ENCODE results near the gene FTL. TPM values are rescaled to one million over a fixed set of nuclear protein-coding genes. Genes with fewer than 3 reads are reported as not detected.

The FTL gene
- total and polyA plus RNA-seq, 4 donors, result 2,528 to 16,395 (median 12,201) TPM

DNA sequence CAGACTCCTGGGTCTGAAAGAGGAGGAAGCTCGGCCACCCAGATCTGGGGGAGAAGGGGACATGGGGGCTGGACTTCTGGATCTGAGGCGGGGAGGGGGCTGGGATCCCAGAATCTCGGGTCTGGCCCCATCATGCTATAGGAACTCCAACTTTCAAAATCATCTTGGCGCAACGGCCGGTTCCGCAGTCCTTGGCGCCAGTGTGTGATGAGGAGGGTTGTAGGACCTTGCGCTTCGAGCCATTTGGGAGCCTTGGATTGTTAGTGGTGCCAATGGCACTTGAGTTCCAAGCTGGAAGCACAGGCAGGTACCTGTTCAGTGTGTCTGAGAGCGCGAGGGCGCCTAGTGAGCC, 28.9 kb downstream of the FTL start:
- no peak for DNase-seq (ENCODE audit: low spot score)
- Histone ChIP-seq H3K9ac (ENCODE audit: low read depth in 1 of 2, low read length in 2 of 2) (peak overlapping the region; percentile 45 to 55), H3K27ac (ENCODE audit: low read depth in 1 of 2, low read length in 2 of 2) (peak overlapping the region; percentile 89 to 99), H3K27me3 (ENCODE audit: control insufficient read depth in 4 of 4, insufficient read depth in 4 of 4, low read length in 3 of 4) (no peaks in the 10 kb centered on the region), H3K9me3 (ENCODE audit: control insufficient read depth in 4 of 4, low read length in 3 of 4) (no peaks in the 10 kb centered on the region), H3K36me3 (ENCODE audit: control insufficient read depth in 4 of 4, insufficient read depth in 3 of 4, low read depth in 1 of 4, low read length in 3 of 4) (no peaks in the 10 kb centered on the region), H3K4me1 (ENCODE audit: control insufficient read depth in 4 of 4, insufficient read depth in 4 of 4, low read length in 3 of 4) (peaks cover 12 to 28% (median 17%) of the 10 kb centered on the region in 4 donors), H3K4me3 (ENCODE audit: low read depth in 1 of 3, low read length in 3 of 3) (peak overlapping the region; percentile 59 to 80 (median 61))
- TF ChIP-seq JUND (IDR thresholded peaks at IDR 0.05) (no peak), NR2F2 (IDR thresholded peaks at IDR 0.05) (no peak), HNF4A (conservative IDR thresholded peaks at IDR 0.05) (no peak), RXRA (IDR thresholded peaks at IDR 0.05) (no peak), FOXA1 (IDR thresholded peaks at IDR 0.05) (no peak), GABPA (IDR thresholded peaks at IDR 0.05 in 1 of 2, conservative IDR thresholded peaks at IDR 0.05 in 1 of 2) (no peak), EGR1 (IDR thresholded peaks at IDR 0.05; ENCODE audit: low read depth in 2 of 2) (no peak), RAD21 (IDR thresholded peaks at IDR 0.05) (no peak)
- TF ChIP-seq, protein P1, sequence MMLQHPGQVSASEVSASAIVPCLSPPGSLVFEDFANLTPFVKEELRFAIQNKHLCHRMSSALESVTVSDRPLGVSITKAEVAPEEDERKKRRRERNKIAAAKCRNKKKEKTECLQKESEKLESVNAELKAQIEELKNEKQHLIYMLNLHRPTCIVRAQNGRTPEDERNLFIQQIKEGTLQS (IDR thresholded peaks at IDR 0.05), result no peak
- TF ChIP-seq, protein P2, sequence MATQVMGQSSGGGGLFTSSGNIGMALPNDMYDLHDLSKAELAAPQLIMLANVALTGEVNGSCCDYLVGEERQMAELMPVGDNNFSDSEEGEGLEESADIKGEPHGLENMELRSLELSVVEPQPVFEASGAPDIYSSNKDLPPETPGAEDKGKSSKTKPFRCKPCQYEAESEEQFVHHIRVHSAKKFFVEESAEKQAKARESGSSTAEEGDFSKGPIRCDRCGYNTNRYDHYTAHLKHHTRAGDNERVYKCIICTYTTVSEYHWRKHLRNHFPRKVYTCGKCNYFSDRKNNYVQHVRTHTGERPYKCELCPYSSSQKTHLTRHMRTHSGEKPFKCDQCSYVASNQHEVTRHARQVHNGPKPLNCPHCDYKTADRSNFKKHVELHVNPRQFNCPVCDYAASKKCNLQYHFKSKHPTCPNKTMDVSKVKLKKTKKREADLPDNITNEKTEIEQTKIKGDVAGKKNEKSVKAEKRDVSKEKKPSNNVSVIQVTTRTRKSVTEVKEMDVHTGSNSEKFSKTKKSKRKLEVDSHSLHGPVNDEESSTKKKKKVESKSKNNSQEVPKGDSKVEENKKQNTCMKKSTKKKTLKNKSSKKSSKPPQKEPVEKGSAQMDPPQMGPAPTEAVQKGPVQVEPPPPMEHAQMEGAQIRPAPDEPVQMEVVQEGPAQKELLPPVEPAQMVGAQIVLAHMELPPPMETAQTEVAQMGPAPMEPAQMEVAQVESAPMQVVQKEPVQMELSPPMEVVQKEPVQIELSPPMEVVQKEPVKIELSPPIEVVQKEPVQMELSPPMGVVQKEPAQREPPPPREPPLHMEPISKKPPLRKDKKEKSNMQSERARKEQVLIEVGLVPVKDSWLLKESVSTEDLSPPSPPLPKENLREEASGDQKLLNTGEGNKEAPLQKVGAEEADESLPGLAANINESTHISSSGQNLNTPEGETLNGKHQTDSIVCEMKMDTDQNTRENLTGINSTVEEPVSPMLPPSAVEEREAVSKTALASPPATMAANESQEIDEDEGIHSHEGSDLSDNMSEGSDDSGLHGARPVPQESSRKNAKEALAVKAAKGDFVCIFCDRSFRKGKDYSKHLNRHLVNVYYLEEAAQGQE (IDR thresholded peaks at IDR 0.05), result no peak
- TF ChIP-seq, protein P3, sequence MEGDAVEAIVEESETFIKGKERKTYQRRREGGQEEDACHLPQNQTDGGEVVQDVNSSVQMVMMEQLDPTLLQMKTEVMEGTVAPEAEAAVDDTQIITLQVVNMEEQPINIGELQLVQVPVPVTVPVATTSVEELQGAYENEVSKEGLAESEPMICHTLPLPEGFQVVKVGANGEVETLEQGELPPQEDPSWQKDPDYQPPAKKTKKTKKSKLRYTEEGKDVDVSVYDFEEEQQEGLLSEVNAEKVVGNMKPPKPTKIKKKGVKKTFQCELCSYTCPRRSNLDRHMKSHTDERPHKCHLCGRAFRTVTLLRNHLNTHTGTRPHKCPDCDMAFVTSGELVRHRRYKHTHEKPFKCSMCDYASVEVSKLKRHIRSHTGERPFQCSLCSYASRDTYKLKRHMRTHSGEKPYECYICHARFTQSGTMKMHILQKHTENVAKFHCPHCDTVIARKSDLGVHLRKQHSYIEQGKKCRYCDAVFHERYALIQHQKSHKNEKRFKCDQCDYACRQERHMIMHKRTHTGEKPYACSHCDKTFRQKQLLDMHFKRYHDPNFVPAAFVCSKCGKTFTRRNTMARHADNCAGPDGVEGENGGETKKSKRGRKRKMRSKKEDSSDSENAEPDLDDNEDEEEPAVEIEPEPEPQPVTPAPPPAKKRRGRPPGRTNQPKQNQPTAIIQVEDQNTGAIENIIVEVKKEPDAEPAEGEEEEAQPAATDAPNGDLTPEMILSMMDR (IDR thresholded peaks at IDR 0.05; ENCODE audit: low read depth, low read length, missing input control), result no peak
- WGBS, result 2% methylated on average over 13 of the region's 13 CpGs

DNA sequence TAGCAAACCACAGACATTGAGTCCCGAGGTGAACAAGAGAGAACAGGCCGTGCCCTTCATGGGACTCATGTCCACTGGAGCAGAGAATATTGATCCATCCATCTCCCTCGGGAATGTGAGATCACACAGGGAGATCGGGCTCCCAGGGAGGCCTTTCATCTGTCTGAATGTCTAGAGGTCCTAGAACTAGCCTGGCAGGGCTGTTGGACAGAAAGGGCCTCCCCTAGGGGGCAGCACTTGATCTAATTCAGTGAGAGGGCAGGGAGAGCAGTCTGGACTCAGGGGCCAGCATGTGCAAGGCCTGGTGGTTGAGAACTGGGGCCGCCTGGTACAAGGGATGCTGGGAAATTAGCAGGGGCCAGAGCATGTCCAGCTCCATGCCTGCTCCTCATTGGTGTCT, 32.9 kb downstream of the FTL start:
- Histone ChIP-seq H3K4me3 (ENCODE audit: low read depth in 1 of 3, low read length in 3 of 3) (no peak overlapping the region), H3K36me3 (ENCODE audit: control insufficient read depth in 4 of 4, insufficient read depth in 3 of 4, low read depth in 1 of 4, low read length in 3 of 4) (peaks cover 0 to 3% (median 2%) of the 10 kb centered on the region in 4 donors), H3K4me1 (ENCODE audit: control insufficient read depth in 4 of 4, insufficient read depth in 4 of 4, low read length in 3 of 4) (peaks cover 2 to 13% (median 7%) of the 10 kb centered on the region in 4 donors), H3K27me3 (ENCODE audit: control insufficient read depth in 4 of 4, insufficient read depth in 4 of 4, low read length in 3 of 4) (no peaks in the 10 kb centered on the region), H3K27ac (ENCODE audit: low read depth in 1 of 2, low read length in 2 of 2) (no peak overlapping the region), H3K9me3 (ENCODE audit: control insufficient read depth in 4 of 4, low read length in 3 of 4) (no peaks in the 10 kb centered on the region), H3K9ac (ENCODE audit: low read depth in 1 of 2, low read length in 2 of 2) (no peak overlapping the region)
- DNase-seq (ENCODE audit: low spot score), result peak; percentile 70
- 71% methylated on average over 5 of the region's 5 CpGs for WGBS
- TF ChIP-seq, protein P3 (IDR thresholded peaks at IDR 0.05; ENCODE audit: low read depth, low read length, missing input control), result peak; percentile 22
- TF ChIP-seq YY1 (IDR thresholded peaks at IDR 0.05), result no peak
- no peak for TF ChIP-seq HNF4G (IDR thresholded peaks at IDR 0.05)
- TF ChIP-seq FOXA2 (IDR thresholded peaks at IDR 0.05), result no peak
- TF ChIP-seq RAD21 (IDR thresholded peaks at IDR 0.05), result peak; percentile 7 to 63
- TF ChIP-seq HNF4A (conservative IDR thresholded peaks at IDR 0.05), result no peak
- TF ChIP-seq, protein P4, sequence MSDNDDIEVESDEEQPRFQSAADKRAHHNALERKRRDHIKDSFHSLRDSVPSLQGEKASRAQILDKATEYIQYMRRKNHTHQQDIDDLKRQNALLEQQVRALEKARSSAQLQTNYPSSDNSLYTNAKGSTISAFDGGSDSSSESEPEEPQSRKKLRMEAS (IDR thresholded peaks at IDR 0.05), result no peak
